Measurements from ENCODE around the gene GP1BA. TPM values are rescaled to one million over a fixed set of nuclear protein-coding genes. Genes with fewer than 3 reads are reported as not detected.
"Not testable (repeated sequence)": the region's sequence is repeated elsewhere in the genome, so short reads cannot be mapped to it uniquely, and the experiment has no call there.

Gene GP1BA
- total RNA-seq, 1 donor from 2014 or later: not detected

GRCh38 chr17:4902540-4902939, 29.5 kb upstream of the GP1BA start:
- DNase-seq (ENCODE audit: extremely low spot score, unreplicated experiment): no peak
- H3K4me3 Mint-ChIP-seq: peak overlapping the region; percentile 44
- H3K27me3 Mint-ChIP-seq: peaks cover 9% of the 10 kb centered on the region
- TF ChIP-seq CTCF (conservative IDR thresholded peaks at IDR 0.05): no peak
- no peaks in the 10 kb centered on the region for H3K9me3 Mint-ChIP-seq
- peak overlapping the region; percentile 98 for H3K27ac Mint-ChIP-seq
- H3K4me1 Mint-ChIP-seq (ENCODE audit: unreplicated experiment): peaks cover 10% of the 10 kb centered on the region
- H3K36me3 Mint-ChIP-seq: peaks cover 7% of the 10 kb centered on the region

DNA sequence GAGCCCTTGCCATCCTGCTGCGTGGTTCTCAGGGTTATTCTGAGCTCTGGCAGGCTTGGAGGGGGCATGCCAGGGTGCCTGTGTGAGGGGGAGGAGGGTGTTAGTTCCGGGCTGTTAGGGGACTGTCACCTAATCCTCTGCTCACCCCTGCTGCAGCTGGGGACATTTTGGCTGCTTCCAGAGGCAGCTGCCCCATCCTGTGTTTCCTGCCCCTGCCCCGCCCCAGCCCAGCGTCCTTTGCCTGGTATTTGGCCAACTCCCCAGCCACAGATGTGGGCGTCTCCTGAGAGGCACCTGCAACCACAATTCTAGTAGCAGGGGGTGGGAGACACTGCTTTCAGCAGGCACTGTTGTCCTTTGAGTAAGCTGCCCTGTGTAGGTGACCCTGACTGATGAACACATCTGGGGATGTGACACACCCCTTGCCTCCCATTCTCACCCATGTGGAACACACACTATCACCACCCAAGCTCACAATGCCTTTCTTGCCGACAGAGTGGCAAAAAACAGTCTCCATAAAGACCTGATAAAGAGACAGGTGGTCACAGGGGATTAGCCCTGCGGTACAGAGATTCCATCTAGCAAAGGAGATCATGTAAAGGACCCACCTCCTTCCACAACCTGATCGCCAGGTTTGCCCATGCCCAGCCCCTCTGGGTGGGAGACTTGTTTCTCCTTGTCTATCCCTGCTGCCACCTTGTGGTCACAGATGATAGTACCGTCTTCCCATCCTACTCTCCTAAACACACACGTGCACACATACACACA, 28.8 kb upstream of the GP1BA start, which contains the start of gene CHRNE:
Gene CHRNE, minus strand, starts transcription at position 48 of the 768 bp plus-strand sequence. Its CDS starts 35 bp downstream, at position 13.
- peaks cover 10% of the 10 kb centered on the region for H3K4me1 Mint-ChIP-seq (ENCODE audit: unreplicated experiment)
- H3K9me3 Mint-ChIP-seq: no peaks in the 10 kb centered on the region
- peak within 1 kb of the TSS; percentile 98 for H3K27ac Mint-ChIP-seq
- peaks cover 7% of the 10 kb centered on the region for H3K36me3 Mint-ChIP-seq
- DNase-seq (ENCODE audit: extremely low spot score, unreplicated experiment): no peak
- H3K4me3 Mint-ChIP-seq: peak within 1 kb of the TSS; percentile 85
- H3K27me3 Mint-ChIP-seq: peaks cover 9% of the 10 kb centered on the region
- TF ChIP-seq CTCF (conservative IDR thresholded peaks at IDR 0.05): peak; percentile 86

GRCh38 chr17:4906642-4907041, 25.4 kb upstream of the GP1BA start:
- H3K9me3 Mint-ChIP-seq; H3K4me3 Mint-ChIP-seq; H3K36me3 Mint-ChIP-seq; H3K27me3 Mint-ChIP-seq; DNase-seq (ENCODE audit: extremely low spot score, unreplicated experiment); H3K27ac Mint-ChIP-seq: not testable (repeated sequence)
- peaks cover 15% of the 10 kb centered on the region for H3K4me1 Mint-ChIP-seq (ENCODE audit: unreplicated experiment)

DNA sequence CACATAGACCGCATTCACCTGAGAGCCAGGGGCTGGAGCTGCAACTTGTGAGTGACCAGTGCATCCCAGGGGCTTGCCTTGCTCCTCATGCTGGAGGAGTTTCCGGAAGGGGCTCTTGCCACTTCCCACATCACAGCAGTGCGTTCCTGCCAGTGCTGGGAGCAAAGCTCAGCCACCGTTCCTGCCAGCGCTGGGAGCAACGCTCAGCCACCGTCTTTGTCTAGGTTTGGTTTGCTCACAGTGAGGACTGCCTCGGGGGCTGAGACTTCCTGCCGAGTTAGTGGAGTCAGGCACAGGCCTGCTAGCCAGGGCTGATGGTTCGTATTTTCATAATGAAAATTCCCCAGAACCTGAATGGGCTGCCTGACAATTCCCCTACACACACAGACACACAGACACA, 23.8 kb upstream of the GP1BA start:
- Mint-ChIP-seq H3K36me3 (peaks cover 3% of the 10 kb centered on the region), H3K4me3 (no peak overlapping the region), H3K9me3 (no peaks in the 10 kb centered on the region), H3K27ac (no peak overlapping the region), H3K27me3 (peaks cover 8% of the 10 kb centered on the region), H3K4me1 (ENCODE audit: unreplicated experiment) (peaks cover 13% of the 10 kb centered on the region)
- peak; percentile 67 for DNase-seq (ENCODE audit: extremely low spot score, unreplicated experiment)
- no peak for TF ChIP-seq CTCF (conservative IDR thresholded peaks at IDR 0.05)

DNA sequence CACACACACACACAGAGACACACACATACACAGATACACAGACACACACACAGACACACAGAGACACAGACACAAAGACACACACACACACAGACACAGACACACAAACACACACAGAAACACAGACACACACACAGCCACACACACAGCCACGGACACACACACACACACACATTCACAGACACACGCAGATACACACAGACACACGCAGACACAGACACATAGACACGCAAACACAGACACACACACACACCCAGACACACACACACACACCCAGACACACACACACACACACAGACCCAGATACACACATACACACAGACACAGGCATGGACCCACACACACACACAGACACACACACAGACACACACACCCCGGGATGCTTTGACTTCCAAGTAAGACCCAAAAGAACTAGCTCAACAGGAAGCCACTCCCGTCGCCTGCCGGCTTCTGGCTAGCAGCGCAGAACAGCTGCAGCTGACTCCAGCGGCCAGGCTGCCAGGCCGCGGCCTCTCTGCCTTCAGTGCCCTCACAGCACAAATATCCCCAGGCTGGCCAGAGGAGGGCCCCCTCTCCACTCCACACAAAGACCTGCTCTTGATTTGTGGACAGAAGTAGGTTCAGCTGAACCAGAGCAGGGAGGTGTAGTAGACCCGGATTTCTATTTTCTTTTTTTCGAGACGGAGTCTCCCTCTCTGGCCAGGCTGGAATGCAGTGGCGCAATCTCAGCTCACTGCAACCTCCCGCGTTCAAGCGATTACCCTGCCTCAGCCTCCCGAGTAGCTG, 23.2 kb upstream of the GP1BA start:
- H3K4me3 Mint-ChIP-seq: no peak overlapping the region
- peak; percentile 86 for TF ChIP-seq CTCF (conservative IDR thresholded peaks at IDR 0.05)
- H3K36me3 Mint-ChIP-seq: no peaks in the 10 kb centered on the region
- peak; percentile 87 for DNase-seq (ENCODE audit: extremely low spot score, unreplicated experiment)
- H3K27ac Mint-ChIP-seq: no peak overlapping the region
- peaks cover 4% of the 10 kb centered on the region for H3K27me3 Mint-ChIP-seq
- peaks cover 8% of the 10 kb centered on the region for H3K4me1 Mint-ChIP-seq (ENCODE audit: unreplicated experiment)
- H3K9me3 Mint-ChIP-seq: no peaks in the 10 kb centered on the region

- Mint-ChIP-seq H3K36me3 (no peaks in the 10 kb centered on the region), H3K4me3 (no peak overlapping the region), H3K9me3 (no peaks in the 10 kb centered on the region), H3K27me3 (no peaks in the 10 kb centered on the region), H3K27ac (peak overlapping the region; percentile 18), H3K4me1 (ENCODE audit: unreplicated experiment) (peaks cover 5% of the 10 kb centered on the region)
- no peak for TF ChIP-seq CTCF (conservative IDR thresholded peaks at IDR 0.05)
- no peak for DNase-seq (ENCODE audit: extremely low spot score, unreplicated experiment)
These were observed 18.1 kb upstream of the GP1BA start for GRCh38 chr17:4913994-4914393.

- H3K9me3 Mint-ChIP-seq; H3K36me3 Mint-ChIP-seq; H3K4me1 Mint-ChIP-seq (ENCODE audit: unreplicated experiment): not testable (repeated sequence)
These were observed 17.5 kb upstream of the GP1BA start for GRCh38 chr17:4914551-4914950.

More at GRCh38 chr17:4914551-4914950, 17.5 kb upstream of the GP1BA start:
- H3K4me3 Mint-ChIP-seq; H3K27ac Mint-ChIP-seq; DNase-seq (ENCODE audit: extremely low spot score, unreplicated experiment); H3K27me3 Mint-ChIP-seq: not testable (repeated sequence)

Data from type B pancreatic cell (in vitro differentiated cells).